Transverse colon (tissue), 3 donors: ENCODE results near the gene NKAIN2.

ENCODE experiments used
- CTCF ChIP-seq, 5 experiments: fragments of 200-600 bp in 3 of 5; fragments of 450-650 bp in 2 of 5; sonication (generic) in 3 of 5; IDR thresholded peaks; 1 replicate in 2 of 5; 2 replicates in 3 of 5; pipeline ENCODE4 v1.5.1; 2016 to 2017; ENCODE audit warnings: antibody characterized with exemption in 5 of 5, inconsistent platforms in 3 of 5, mild to moderate bottlenecking in 2 of 5, moderate library complexity in 1 of 5
- POLR2A ChIP-seq: fragments of 450-650 bp; IDR thresholded peaks from one replicate; pipeline ENCODE4 v1.6.1; 2016; ENCODE audit warnings: antibody characterized with exemption, mild to moderate bottlenecking, moderate library complexity

- TF ChIP-seq CTCF (IDR thresholded peaks at IDR 0.05) (no peak), POLR2A (no peak)
Observed at GRCh38 chr6:123803504-123804013, at the start of gene NKAIN2.
